K562 (cell line): ENCODE results near the gene RUFY2. TPM values are rescaled to one million over a fixed set of nuclear protein-coding genes. Genes with fewer than 3 reads are reported as not detected.

Source experiments
- ATAC-seq: fragments of 200-7000 bp; cut with Tn5 transposase; 3 replicates; pipeline ENCODE4 v1.9.1; 2020; ENCODE audit warnings: moderate library complexity
- BruUV-seq: library from RNA; stranded (reverse); fragments of 400-500 nt; replicated peaks from 2 replicates; lab custom pipeline; 2021; lab: Mats Ljungman, UMichigan
- CTCF ChIA-PET: fragments of 300-600 bp; formaldehyde crosslinking; extraction: SDS; loops from one replicate; lab custom pipeline; 2021; ENCODE audit warnings: low intra/inter-chr PET ratio; lab: Yijun Ruan, JAX
- POLR2A ChIA-PET: fragments of 300-600, 350-650 bp; sonication (Branson Sonifier 250); formaldehyde crosslinking; extraction: SDS; loops from one replicate; lab custom pipeline; 2021; ENCODE audit warnings: antibody characterized with exemption, inconsistent platforms; lab: Yijun Ruan, JAX
- DNase-seq, 4 experiments: peaks; one replicate each; pipeline versions ENCODE4 v3.0.0 to v3.0.0-alpha.2; 2011 to 2018; ENCODE audit warnings: low spot score in 3 of 4, mixed read lengths in 3 of 4; ENCODE audit errors: extremely low read depth in 1 of 4
- FAIRE-seq: peaks from 2 replicates; lab custom pipeline; 2011; peaks lifted over from hg19 to GRCh38; lab: Jason Lieb, UNC
- H2AFZ ChIP-seq: 2 replicates; pipeline ENCODE4 v1.6.0; 2011; ENCODE audit warnings: low read depth, low read length, control low read depth, inconsistent platforms
- H3K27ac ChIP-seq: fragments of 200-600 bp; 3 replicates; pipeline ENCODE4 v1.8.0; 2011; ENCODE audit warnings: low read depth, mild to moderate bottlenecking, control low read depth, inconsistent platforms, low read length, moderate library complexity, mixed read lengths; ENCODE audit errors: extremely low read depth
- H3K27me3 ChIP-seq, 2 experiments: fragments of 300-600 bp in 1 of 2; 2 replicates in 1 of 2; 3 replicates in 1 of 2; pipeline versions ENCODE4 v1.6.0 to v1.8.0; 2011; ENCODE audit warnings: inconsistent platforms in 2 of 2, low read length in 2 of 2, mild to moderate bottlenecking in 1 of 2, mixed read lengths in 1 of 2, moderate library complexity in 1 of 2; ENCODE audit not compliant: control insufficient read depth in 2 of 2, insufficient read depth in 2 of 2
- H3K36me3 ChIP-seq: fragments of 300-600 bp; 3 replicates; pipeline ENCODE4 v1.8.0; 2011; ENCODE audit warnings: mild to moderate bottlenecking, low read length, inconsistent platforms; ENCODE audit not compliant: control insufficient read depth, insufficient read depth
- H3K4me1 ChIP-seq, 2 experiments: fragments of 200-600 bp in 1 of 2; replicated peaks in 1 of 2; 2 replicates in 1 of 2; 3 replicates in 1 of 2; pipeline versions ENCODE4 v1.5.1 to v1.8.0; 2011; ENCODE audit warnings: inconsistent platforms in 2 of 2, low read length in 2 of 2, mild to moderate bottlenecking in 1 of 2, mixed read lengths in 1 of 2, moderate library complexity in 1 of 2; ENCODE audit not compliant: control insufficient read depth in 2 of 2, insufficient read depth in 2 of 2
- H3K4me2 ChIP-seq: 2 replicates; pipeline ENCODE4 v1.6.1; 2011; ENCODE audit warnings: low read length, control low read depth, inconsistent platforms, mixed read lengths; ENCODE audit not compliant: insufficient read depth
- H3K4me3 ChIP-seq: fragments of 200-600 bp; sonication (generic), shearing (Covaris generic); 2 replicates; pipeline ENCODE4 v1.5.1; 2016; ENCODE audit warnings: control low read depth, inconsistent platforms
- H3K79me2 ChIP-seq: fragments of 200-600 bp; 3 replicates; pipeline ENCODE4 v1.8.0; 2011; ENCODE audit warnings: low read length, inconsistent platforms; ENCODE audit not compliant: control insufficient read depth, insufficient read depth
- H3K9ac ChIP-seq, 2 experiments: 2 replicates each; pipeline versions ENCODE4 v1.6.0 to v1.6.1; 2011; ENCODE audit warnings: low read depth in 2 of 2, low read length in 2 of 2, control low read depth in 1 of 2, inconsistent platforms in 1 of 2, mild to moderate bottlenecking in 1 of 2, mixed read lengths in 1 of 2; ENCODE audit not compliant: insufficient read depth in 1 of 2
- H3K9me1 ChIP-seq: one replicate; pipeline ENCODE4 v1.6.0; 2011; ENCODE audit warnings: inconsistent platforms, mild to moderate bottlenecking, low read length, moderate library complexity; ENCODE audit not compliant: control insufficient read depth, insufficient read depth
- H3K9me3 ChIP-seq: replicated peaks from 2 replicates; pipeline ENCODE4 v1.5.1; 2011; ENCODE audit warnings: low read depth, low read length, inconsistent platforms; ENCODE audit not compliant: control insufficient read depth, insufficient read depth
- H4K20me1 ChIP-seq: replicated peaks from 2 replicates; pipeline ENCODE4 v1.6.1; 2011; ENCODE audit warnings: low read length, inconsistent platforms, mixed read lengths; ENCODE audit not compliant: control insufficient read depth, insufficient read depth
- ADNP ChIP-seq: fragments of 200-800 bp; sonication (Bioruptor generic); IDR thresholded peaks from 2 replicates; pipeline ENCODE4 v1.6.1; 2016; ENCODE audit warnings: missing genetic modification characterization, missing compliant biosample characterization
- ARID3B ChIP-seq: fragments of 250-450 bp; sonication (Bioruptor Pico); IDR thresholded peaks from 2 replicates; pipeline ENCODE4 v1.4.0; 2020; ENCODE audit warnings: borderline replicate concordance
- BCL6 ChIP-seq: fragments of 250-450 bp; sonication (Bioruptor Pico); IDR thresholded peaks from 2 replicates; pipeline ENCODE4 v1.4.0; 2020
- BMI1 ChIP-seq: fragments of 150-350 bp; IDR thresholded peaks from 2 replicates; pipeline ENCODE4 v1.6.1; 2014; ENCODE audit warnings: low read length
- ESRRA ChIP-seq: fragments of 450-650 bp; IDR thresholded peaks from 2 replicates; pipeline ENCODE4 v1.6.1; 2014; ENCODE audit warnings: low read depth, mild to moderate bottlenecking, moderate library complexity, borderline replicate concordance
- EZH2 ChIP-seq: IDR thresholded peaks from 2 replicates; pipeline ENCODE4 v1.6.1; 2012; ENCODE audit warnings: low read depth, mild to moderate bottlenecking, inconsistent platforms, low read length, borderline replicate concordance
- HNRNPH1 ChIP-seq: fragments of 200-400 bp; formaldehyde crosslinking; optimal IDR thresholded peaks from 2 replicates; pipeline ENCODE3; 2017; ENCODE audit warnings: low read depth, mild to moderate bottlenecking, low read length, moderate library complexity
- MEF2D ChIP-seq: conservative IDR thresholded peaks from 2 replicates; pipeline ENCODE4 v1.6.1; 2016; ENCODE audit warnings: low read depth, missing genetic modification characterization, missing compliant biosample characterization
- NRF1 ChIP-seq, 2 experiments: fragments of 450-650 bp; IDR thresholded peaks in 1 of 2; conservative IDR thresholded peaks in 1 of 2; 2 replicates each; pipeline ENCODE4 v1.6.1; 2014; ENCODE audit warnings: mild to moderate bottlenecking in 2 of 2
- PCBP1 ChIP-seq: fragments of 200-400 bp; formaldehyde crosslinking; IDR thresholded peaks from 2 replicates; pipeline ENCODE4 v1.6.1; 2018; ENCODE audit warnings: mild to moderate bottlenecking, low read depth, low read length; ENCODE audit not compliant: poor library complexity, severe bottlenecking
- PHB ChIP-seq: fragments of 250-450 bp; sonication (Bioruptor Pico); IDR thresholded peaks from 2 replicates; pipeline ENCODE4 v1.5.0; 2021
- PHF20 ChIP-seq: fragments of 450-650 bp; IDR thresholded peaks from 2 replicates; pipeline ENCODE4 v1.6.1; 2018; ENCODE audit not compliant: partially characterized antibody
- POLR2G ChIP-seq: fragments of 200-400 bp; formaldehyde crosslinking; IDR thresholded peaks from 2 replicates; pipeline ENCODE4 v1.6.1; 2017; ENCODE audit warnings: low read depth, mild to moderate bottlenecking, antibody characterized with exemption, low read length, moderate library complexity
- SRSF7 ChIP-seq: fragments of 200-400 bp; formaldehyde crosslinking; optimal IDR thresholded peaks from 2 replicates; pipeline ENCODE3; 2017; ENCODE audit warnings: mild to moderate bottlenecking, low read depth, low read length
- ZEB2 ChIP-seq: fragments of 450-650 bp; IDR thresholded peaks from 2 replicates; pipeline ENCODE4 v1.6.1; 2016
- ZKSCAN3 ChIP-seq: fragments of 250-450 bp; sonication (Bioruptor Pico); IDR thresholded peaks from 2 replicates; pipeline ENCODE4 v1.4.0; 2020
- ZNF184 ChIP-seq: sonication (generic); formaldehyde crosslinking; IDR thresholded peaks from 2 replicates; pipeline ENCODE4 v1.5.0; 2020; ENCODE audit warnings: missing genetic modification reagents
- ZNF444 ChIP-seq: fragments of 250-450 bp; sonication (Bioruptor Pico); IDR thresholded peaks from 2 replicates; pipeline ENCODE4 v1.4.0; 2020; ENCODE audit warnings: mild to moderate bottlenecking, moderate library complexity
- ZNF561 ChIP-seq: fragments of 450-650 bp; formaldehyde crosslinking; conservative IDR thresholded peaks from 2 replicates; pipeline ENCODE4 v1.4.0; 2020; ENCODE audit warnings: mild to moderate bottlenecking, moderate library complexity
- ZNF583 ChIP-seq: fragments of 250-450 bp; sonication (Bioruptor Pico); IDR thresholded peaks from 2 replicates; pipeline ENCODE4 v1.4.0; 2020
- in situ Hi-C: fragments of 300-500 bp; cut with MboI; formaldehyde crosslinking; loops from 4 replicates; pipeline ENCODE4 v1.15.0; 2018; ENCODE audit warnings: inconsistent platforms, mixed read lengths
- intact Hi-C: fragments of 100-400 bp; cut with micrococcal nuclease; formaldehyde crosslinking; loops from 2 replicates; pipeline ENCODE4 v1.14.2; 2022
- polyA plus RNA-seq, 8 experiments: library from polyadenylated mRNA; depleted of rRNA in 4 of 8; stranded (reverse) in 5 of 8; unstranded in 3 of 8; fragments of >200 nt; fragmentation: Nextera tagmentation in 2 of 8; fragmentation: Illumina TruSeq in 1 of 8; extraction: Ambion mirVana in 2 of 8; extraction: Trizol in 1 of 8; gene quantifications; 2 replicates each; pipeline versions ENCODE4 v1.2.1 to v1.2.3, GENCODE V29; 2011 to 2014; ENCODE audit warnings: inconsistent platforms in 1 of 8, missing spikeins in 1 of 8
- total RNA-seq, 7 experiments: library from RNA; depleted of rRNA in 6 of 7; stranded (reverse); fragments of >200 nt in 6 of 7; fragmentation: Illumina TruSeq in 2 of 7; extraction: Trizol in 2 of 7; gene quantifications; 2 replicates each; pipeline versions ENCODE4 v1.2.1 to v1.2.3, GENCODE V29; 2011 to 2021; ENCODE audit warnings: low replicate concordance in 1 of 7

Gene RUFY2
- total and polyA plus RNA-seq, 9 of the 15 experiments (the other 6 are each of a cell fraction or from before 2014, with no cell fraction given), result 3.7 to 20.1 (median 12.6) TPM

GRCh38 chr10:68310531-68310930, 96.5 kb downstream of the RUFY2 start:
- ChIA-PET CTCF (no interaction called here), POLR2A (interaction anchor here (0.7 kb wide), 1 partner anchor 16 kb away, joined by 3 read pairs; no protein-coding TSS in a partner anchor)
- no peaks in the 10 kb centered on the region for H3K9me1 ChIP-seq
- in situ Hi-C loops (no loop called here), intact Hi-C loops (no loop called here)
- no peaks in the 10 kb centered on the region for H4K20me1 ChIP-seq
- FAIRE-seq, result no peak
- BruUV-seq, result no TSS peak
- DNase-seq, result no peak
- H3K27me3 ChIP-seq, result no peaks in the 10 kb centered on the region
- H3K4me2 ChIP-seq, result no peak overlapping the region
- no peak overlapping the region for H3K9ac ChIP-seq
- no peaks in the 10 kb centered on the region for H3K36me3 ChIP-seq
- no peak overlapping the region for H2AFZ ChIP-seq
- H3K4me1 ChIP-seq, result no peaks in the 10 kb centered on the region
- H3K79me2 ChIP-seq, result no peaks in the 10 kb centered on the region
- H3K9me3 ChIP-seq, result no peaks in the 10 kb centered on the region
- no peak overlapping the region for H3K27ac ChIP-seq
- no peak overlapping the region for H3K4me3 ChIP-seq
- ATAC-seq, result no peak
- TF ChIP-seq ZKSCAN3 (CRISPR knock-in tag) (no peak), ZNF184 (CRISPR knock-in tag) (no peak), ZNF583 (CRISPR knock-in tag) (no peak), ARID3B (CRISPR knock-in tag) (no peak), ZEB2 (no peak), SRSF7 (no peak), ZNF561 (CRISPR knock-in tag) (no peak), ADNP (no peak), PHB (CRISPR knock-in tag) (no peak), EZH2 (no peak), BCL6 (no peak), PHF20 (no peak), BMI1 (no peak), HNRNPH1 (no peak), ZNF444 (CRISPR knock-in tag) (no peak), PCBP1 (no peak), ESRRA (no peak), MEF2D (tag) (no peak), POLR2G (no peak), NRF1 (conservative IDR thresholded peaks at IDR 0.05 in 1 of 2, IDR thresholded peaks at IDR 0.05 in 1 of 2) (no peak)
